ENCODE measurements around the gene TNK1.

- TF ChIP-seq CTCF (IDR thresholded peaks at IDR 0.05; ENCODE audit: insufficient read depth, low read length) (no peak), REST (IDR thresholded peaks at IDR 0.05; ENCODE audit: insufficient replicate concordance, low read depth) (no peak), POLR2AphosphoS5 (IDR thresholded peaks at IDR 0.05; ENCODE audit: low read depth) (no peak), SPI1 (IDR thresholded peaks at IDR 0.05; ENCODE audit: borderline replicate concordance, low read depth) (no peak), GABPA (IDR thresholded peaks at IDR 0.05; ENCODE audit: low read depth) (no peak)
These were observed 58.0 kb downstream of the TNK1 start for GRCh38 chr17:7438656-7439460.

All from HL-60 (cell line).